H9 (cell line): Measurements from ENCODE around the gene SOBP. TPM values are rescaled to one million over a fixed set of nuclear protein-coding genes. Genes with fewer than 3 reads are reported as not detected.

Experiments
- DNase-seq: peaks from one replicate; pipeline ENCODE4 v3.0.0-alpha.2; 2017
- H2AFZ ChIP-seq: one replicate; pipeline ENCODE4 v1.6.1; 2013; ENCODE audit warnings: mild to moderate bottlenecking, low read length, control low read depth, moderate library complexity
- H2AK5ac ChIP-seq: 2 replicates; pipeline ENCODE4 v1.6.1; 2013; ENCODE audit warnings: low read length, control low read depth, mixed read lengths; ENCODE audit not compliant: insufficient read length
- H2BK120ac ChIP-seq: one replicate; pipeline ENCODE4 v1.6.1; 2013; ENCODE audit warnings: low read depth, mild to moderate bottlenecking, low read length, control low read depth, inconsistent platforms; ENCODE audit not compliant: poor library complexity, severe bottlenecking
- H2BK12ac ChIP-seq: 2 replicates; pipeline ENCODE4 v1.6.1; 2013; ENCODE audit warnings: low read length, control low read depth, mixed read lengths, low read depth; ENCODE audit not compliant: insufficient read length
- H2BK15ac ChIP-seq: 2 replicates; pipeline ENCODE4 v1.6.1; 2013; ENCODE audit warnings: low read depth, low read length, control low read depth
- H2BK20ac ChIP-seq: one replicate; pipeline ENCODE4 v1.6.1; 2013; ENCODE audit warnings: low read depth, mild to moderate bottlenecking, low read length, control low read depth, inconsistent platforms; ENCODE audit not compliant: poor library complexity, severe bottlenecking
- H2BK5ac ChIP-seq: 2 replicates; pipeline ENCODE4 v1.6.1; 2013; ENCODE audit warnings: low read length, control low read depth, mixed read lengths; ENCODE audit not compliant: insufficient read length
- H3K14ac ChIP-seq: 2 replicates; pipeline ENCODE4 v1.6.1; 2013; ENCODE audit warnings: low read length, control low read depth; ENCODE audit not compliant: insufficient read depth
- H3K18ac ChIP-seq: 2 replicates; pipeline ENCODE4 v1.6.1; 2013; ENCODE audit warnings: low read depth, mild to moderate bottlenecking, mixed read lengths, low read length, control low read depth; ENCODE audit not compliant: insufficient read length
- H3K23ac ChIP-seq: 2 replicates; pipeline ENCODE4 v1.6.1; 2013; ENCODE audit warnings: low read length, control low read depth, mixed read lengths, low read depth; ENCODE audit not compliant: insufficient read length
- H3K23me2 ChIP-seq: 2 replicates; pipeline ENCODE4 v1.6.1; 2013; ENCODE audit warnings: low read depth, mild to moderate bottlenecking, mixed read lengths, low read length, control low read depth; ENCODE audit not compliant: insufficient read length, poor library complexity, severe bottlenecking
- H3K27ac ChIP-seq: 2 replicates; pipeline ENCODE4 v1.5.1; 2013; ENCODE audit warnings: low read length, control low read depth, mixed read lengths, low read depth; ENCODE audit not compliant: insufficient read length
- H3K27me3 ChIP-seq: 2 replicates; pipeline ENCODE4 v1.6.1; 2013; ENCODE audit warnings: low read length, control low read depth, inconsistent platforms; ENCODE audit not compliant: insufficient read depth
- H3K4ac ChIP-seq: 2 replicates; pipeline ENCODE4 v1.6.1; 2013; ENCODE audit warnings: low read depth, mild to moderate bottlenecking, control low read depth, inconsistent platforms, low read length, moderate library complexity
- H3K4me1 ChIP-seq: 2 replicates; pipeline ENCODE4 v1.6.1; 2013; ENCODE audit warnings: low read length, control low read depth, inconsistent platforms; ENCODE audit not compliant: insufficient read depth
- H3K4me2 ChIP-seq: 2 replicates; pipeline ENCODE4 v1.6.1; 2013; ENCODE audit warnings: low read length, control low read depth, mixed read lengths; ENCODE audit not compliant: insufficient read length, insufficient read depth
- H3K56ac ChIP-seq: 2 replicates; pipeline ENCODE4 v1.6.1; 2013; ENCODE audit warnings: low read depth, mild to moderate bottlenecking, mixed read lengths, low read length, control low read depth; ENCODE audit not compliant: insufficient read length
- H3K79me1 ChIP-seq: 2 replicates; pipeline ENCODE4 v1.6.1; 2013; ENCODE audit warnings: low read depth, mild to moderate bottlenecking, moderate library complexity, low read length, control low read depth, inconsistent platforms; ENCODE audit not compliant: insufficient read depth, poor library complexity, severe bottlenecking
- H3K79me2 ChIP-seq: 2 replicates; pipeline ENCODE4 v1.6.1; 2013; ENCODE audit warnings: low read length, control low read depth, inconsistent platforms; ENCODE audit not compliant: insufficient read depth
- H3K9ac ChIP-seq: 2 replicates; pipeline ENCODE4 v1.6.1; 2013; ENCODE audit warnings: low read length, control low read depth, mixed read lengths; ENCODE audit not compliant: insufficient read length; ENCODE audit errors: extremely low read depth
- H3K9me3 ChIP-seq: one replicate; pipeline ENCODE4 v1.6.1; 2013; ENCODE audit warnings: low read depth, low read length, inconsistent platforms; ENCODE audit not compliant: control insufficient read depth
- H3T11ph ChIP-seq: one replicate; pipeline ENCODE4 v1.6.1; 2013; ENCODE audit warnings: mild to moderate bottlenecking, low read length, control low read depth, inconsistent platforms
- H4K20me1 ChIP-seq: one replicate; pipeline ENCODE4 v1.6.1; 2013; ENCODE audit not compliant: control insufficient read depth, insufficient read length, insufficient read depth
- H4K5ac ChIP-seq: 2 replicates; pipeline ENCODE4 v1.6.1; 2013; ENCODE audit warnings: low read depth, mild to moderate bottlenecking, mixed read lengths, low read length, control low read depth; ENCODE audit not compliant: insufficient read length
- H4K8ac ChIP-seq: replicated peaks from 2 replicates; pipeline ENCODE4 v1.6.1; 2013; ENCODE audit warnings: low read length, control low read depth, mixed read lengths, low read depth; ENCODE audit not compliant: insufficient read length
- H4K91ac ChIP-seq: 2 replicates; pipeline ENCODE4 v1.6.1; 2013; ENCODE audit warnings: low read depth, mild to moderate bottlenecking, moderate library complexity, mixed read lengths, low read length, control low read depth; ENCODE audit not compliant: insufficient read length
- H3K27ac Mint-ChIP-seq, 3 experiments: 2 replicates in 2 of 3; 3 replicates in 1 of 3; pipeline ENCODE4 v1.8.0; 2020 to 2021; ENCODE audit warnings: mixed read lengths in 3 of 3, mild to moderate bottlenecking in 1 of 3, moderate library complexity in 1 of 3
- H3K27me3 Mint-ChIP-seq: 2 replicates; pipeline ENCODE4 v1.8.0; 2021; ENCODE audit warnings: low read depth, mild to moderate bottlenecking, moderate library complexity, mixed read lengths
- H3K36me3 Mint-ChIP-seq, 3 experiments: 2 replicates in 2 of 3; 3 replicates in 1 of 3; pipeline ENCODE4 v1.8.0; 2020 to 2021; ENCODE audit warnings: low read depth in 3 of 3, mixed read lengths in 3 of 3; ENCODE audit not compliant: insufficient read depth in 1 of 3
- H3K4me1 Mint-ChIP-seq, 2 experiments: 2 replicates each; pipeline ENCODE4 v1.8.0; 2020; ENCODE audit warnings: mixed read lengths in 2 of 2
- H3K4me3 Mint-ChIP-seq, 2 experiments: 2 replicates in 1 of 2; 3 replicates in 1 of 2; pipeline ENCODE4 v1.8.0; 2020 to 2021; ENCODE audit warnings: mild to moderate bottlenecking in 2 of 2, mixed read lengths in 2 of 2, moderate library complexity in 1 of 2
- H3K9me3 Mint-ChIP-seq, 2 experiments: 2 replicates in 1 of 2; 3 replicates in 1 of 2; pipeline ENCODE4 v1.8.0; 2020; ENCODE audit warnings: mild to moderate bottlenecking in 2 of 2, mixed read lengths in 2 of 2, moderate library complexity in 1 of 2
- CTCF ChIP-seq: fragments of 200-600 bp; sonication (generic); conservative IDR thresholded peaks from 3 replicates; pipeline ENCODE4 v1.8.0; 2021; ENCODE audit warnings: antibody characterized with exemption, mild to moderate bottlenecking
- WGBS: extraction: QIAGEN DNeasy Blood & Tissue Kit; methylation state at CpG from one replicate; pipeline ENCODE4 v1.1.7; 2013; ENCODE audit warnings: missing lambda C conversion rate, low lambda C conversion rate, mixed read lengths; ENCODE audit not compliant: insufficient read length; ENCODE audit errors: extremely low coverage; 5-methylcytosine and 5-hydroxymethylcytosine counted together
- total RNA-seq: library from RNA; stranded (reverse); gene quantifications from 2 replicates; pipeline ENCODE4 v1.2.1, GENCODE V29; 2021

The SOBP gene
- total RNA-seq, 1 experiment from 2014 or later: 4.3 TPM

- no CpG with 5 or more reads among the region's 101 CpGs for WGBS
- H2BK15ac ChIP-seq: no peak overlapping the region
- TF ChIP-seq CTCF: no peak
- H2AFZ ChIP-seq: no peak overlapping the region
- no peak for DNase-seq
- no peak overlapping the region for H3K56ac ChIP-seq
- Mint-ChIP-seq H3K27ac (no peak overlapping the region), H3K4me3 (peak overlapping the region; percentile 41 to 55; a peak in 3 of 5 replicates), H3K27me3 (peaks cover 26% of the 10 kb centered on the region), H3K4me1 (peaks cover 5 to 6% of the 10 kb centered on the region in 2 experiments), H3K36me3 (no peaks in the 10 kb centered on the region; a peak in 1 of 7 replicates), H3K9me3 (no peaks in the 10 kb centered on the region)
- H3K79me1 ChIP-seq: no peaks in the 10 kb centered on the region
- no peak overlapping the region; the same call in 1 of the 2 replicates for H3K14ac ChIP-seq
- H3K4me2 ChIP-seq: peak overlapping the region; percentile 10
- H2BK120ac ChIP-seq: no peak overlapping the region
- no peak overlapping the region for H4K91ac ChIP-seq
- H2AK5ac ChIP-seq: no peak overlapping the region
- H4K5ac ChIP-seq: no peak overlapping the region
- H4K20me1 ChIP-seq: no peaks in the 10 kb centered on the region
- no peak overlapping the region for H3K9ac ChIP-seq
- H3K27ac ChIP-seq: no peak overlapping the region
- H3K18ac ChIP-seq: no peak overlapping the region
- no peak overlapping the region for H2BK5ac ChIP-seq
- H3T11ph ChIP-seq: no peak overlapping the region
- no peak overlapping the region for H2BK20ac ChIP-seq
- no peak overlapping the region for H4K8ac ChIP-seq
- no peak overlapping the region for H3K4ac ChIP-seq
- H3K9me3 ChIP-seq: no peaks in the 10 kb centered on the region
- no peaks in the 10 kb centered on the region for H3K4me1 ChIP-seq
- H3K23me2 ChIP-seq: peaks cover 6% of the 10 kb centered on the region
- H3K23ac ChIP-seq: no peak overlapping the region
- H2BK12ac ChIP-seq: no peak overlapping the region
- no peaks in the 10 kb centered on the region for H3K79me2 ChIP-seq
- H3K27me3 ChIP-seq: no peaks in the 10 kb centered on the region
Observed at GRCh38 chr6:107634324-107635056, 144.6 kb downstream of the SOBP start.
